ENCODE data around the gene ACAD8. TPM values are rescaled to one million over a fixed set of nuclear protein-coding genes. Genes with fewer than 3 reads are reported as not detected.

ACAD8 gene
- total RNA-seq, 1 donor from 2014 or later = 27.3 TPM

DNA sequence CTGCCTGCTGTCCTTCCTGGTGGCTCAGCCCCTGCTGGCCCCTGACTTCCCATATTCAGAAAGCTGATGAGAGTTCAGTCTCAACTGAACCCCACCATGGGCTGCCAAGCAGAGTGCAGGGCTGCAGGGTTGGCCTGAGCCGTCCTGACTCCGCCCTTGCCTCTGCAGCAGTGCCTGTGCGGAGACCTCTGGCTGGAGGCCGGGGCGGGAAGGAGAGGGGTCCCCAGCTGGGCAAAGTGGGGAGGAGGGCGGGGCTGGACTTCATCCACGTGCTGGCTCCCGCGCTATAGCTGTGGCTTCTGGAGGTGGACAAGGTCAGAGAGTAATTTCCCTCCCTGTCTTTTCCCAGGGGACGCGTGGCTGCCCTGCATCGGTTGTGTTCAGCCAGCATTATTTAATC lies 36.4 kb downstream of the ACAD8 start:
- Mint-ChIP-seq H3K4me1 (ENCODE audit: low read depth) (peaks cover 7% of the 10 kb centered on the region), H3K36me3 (ENCODE audit: low read depth) (peaks cover 8% of the 10 kb centered on the region), H3K27ac (no peak overlapping the region), H3K4me3 (ENCODE audit: low read depth) (no peak overlapping the region), H3K27me3 (ENCODE audit: low read depth) (no peaks in the 10 kb centered on the region), H3K9me3 (no peaks in the 10 kb centered on the region)
- DNase-seq (ENCODE audit: low spot score) = no peak
- intact Hi-C loops (cut with micrococcal nuclease) = no loop called here

DNA sequence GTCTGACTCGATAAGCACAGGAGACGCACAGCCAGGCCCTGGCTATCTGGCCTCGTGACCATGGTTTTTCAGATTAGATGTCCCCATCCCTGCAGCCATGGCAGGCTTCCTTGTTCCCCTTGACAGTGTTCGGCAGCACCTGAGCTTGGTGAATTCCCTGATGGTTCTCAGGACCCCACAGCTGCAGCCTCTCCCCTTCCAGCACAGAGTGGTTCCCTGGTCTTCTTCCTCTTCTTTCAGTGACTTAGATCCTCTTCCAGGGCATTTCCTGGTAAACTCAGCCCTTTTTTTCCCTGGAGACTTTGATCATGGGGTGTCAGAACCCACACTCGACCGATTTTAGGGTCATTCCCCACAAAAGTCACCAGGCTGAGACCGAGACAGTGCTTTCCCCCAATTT lies 37.3 kb downstream of the ACAD8 start:
- Mint-ChIP-seq H3K9me3 (no peaks in the 10 kb centered on the region), H3K4me1 (ENCODE audit: low read depth) (peaks cover 10% of the 10 kb centered on the region), H3K36me3 (ENCODE audit: low read depth) (peaks cover 13% of the 10 kb centered on the region), H3K4me3 (ENCODE audit: low read depth) (no peak overlapping the region), H3K27ac (no peak overlapping the region), H3K27me3 (ENCODE audit: low read depth) (no peaks in the 10 kb centered on the region)
- DNase-seq (ENCODE audit: low spot score) = no peak
- intact Hi-C loops (cut with micrococcal nuclease) = no loop called here

DNA sequence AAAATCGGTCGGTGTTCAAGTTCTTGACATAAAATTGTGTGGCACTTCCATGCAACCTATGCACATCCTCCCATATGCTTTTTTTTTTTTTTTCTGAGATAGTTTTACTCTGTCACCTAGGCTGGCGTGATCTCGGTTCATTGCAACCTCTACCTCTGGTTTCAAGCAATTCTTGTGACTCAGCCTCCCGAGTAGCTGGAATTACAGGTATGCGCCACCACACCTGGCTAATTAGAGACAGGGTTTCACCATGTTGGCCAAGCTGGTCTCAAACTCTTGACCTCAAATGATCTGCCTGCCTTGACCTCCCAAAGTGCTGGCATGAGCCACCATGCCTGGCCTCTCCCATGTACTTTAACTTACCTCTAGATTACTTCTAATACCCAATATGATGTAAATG lies 37.8 kb downstream of the ACAD8 start:
- intact Hi-C loops (cut with micrococcal nuclease) = no loop called here
- Mint-ChIP-seq H3K36me3 (ENCODE audit: low read depth) (peaks cover 17% of the 10 kb centered on the region), H3K4me1 (ENCODE audit: low read depth) (peaks cover 10% of the 10 kb centered on the region), H3K27me3 (ENCODE audit: low read depth) (no peaks in the 10 kb centered on the region), H3K4me3 (ENCODE audit: low read depth) (no peak overlapping the region), H3K9me3 (no peaks in the 10 kb centered on the region), H3K27ac (no peak overlapping the region)
- no peak for DNase-seq (ENCODE audit: low spot score)

DNA sequence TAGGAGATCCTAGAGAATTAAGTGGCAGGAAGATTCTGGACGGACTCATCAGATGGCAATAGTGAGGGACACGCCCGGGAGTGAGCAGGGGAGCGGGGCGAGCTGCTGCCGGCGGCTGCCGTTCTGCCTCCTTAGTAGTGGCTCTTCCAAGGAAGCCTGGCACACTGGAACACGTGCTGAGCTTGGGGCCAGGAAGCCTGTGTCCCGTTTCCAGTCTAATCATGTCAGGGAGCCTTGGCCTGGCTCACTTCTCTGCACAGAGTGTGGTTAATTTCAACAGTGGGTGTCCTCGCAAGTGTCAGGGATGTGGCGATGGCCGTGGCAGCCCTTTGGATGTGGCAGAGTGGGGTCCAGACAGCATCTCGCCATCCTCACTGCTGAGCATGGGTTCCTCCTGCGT lies 39.3 kb downstream of the ACAD8 start:
- H3K27ac Mint-ChIP-seq = no peak overlapping the region
- H3K4me1 Mint-ChIP-seq (ENCODE audit: low read depth) = peaks cover 10% of the 10 kb centered on the region
- intact Hi-C loops (cut with micrococcal nuclease) = no loop called here
- H3K9me3 Mint-ChIP-seq = no peaks in the 10 kb centered on the region
- H3K4me3 Mint-ChIP-seq (ENCODE audit: low read depth) = no peak overlapping the region
- peaks cover 17% of the 10 kb centered on the region for H3K36me3 Mint-ChIP-seq (ENCODE audit: low read depth)
- no peak for DNase-seq (ENCODE audit: low spot score)
- no peaks in the 10 kb centered on the region for H3K27me3 Mint-ChIP-seq (ENCODE audit: low read depth)

DNA sequence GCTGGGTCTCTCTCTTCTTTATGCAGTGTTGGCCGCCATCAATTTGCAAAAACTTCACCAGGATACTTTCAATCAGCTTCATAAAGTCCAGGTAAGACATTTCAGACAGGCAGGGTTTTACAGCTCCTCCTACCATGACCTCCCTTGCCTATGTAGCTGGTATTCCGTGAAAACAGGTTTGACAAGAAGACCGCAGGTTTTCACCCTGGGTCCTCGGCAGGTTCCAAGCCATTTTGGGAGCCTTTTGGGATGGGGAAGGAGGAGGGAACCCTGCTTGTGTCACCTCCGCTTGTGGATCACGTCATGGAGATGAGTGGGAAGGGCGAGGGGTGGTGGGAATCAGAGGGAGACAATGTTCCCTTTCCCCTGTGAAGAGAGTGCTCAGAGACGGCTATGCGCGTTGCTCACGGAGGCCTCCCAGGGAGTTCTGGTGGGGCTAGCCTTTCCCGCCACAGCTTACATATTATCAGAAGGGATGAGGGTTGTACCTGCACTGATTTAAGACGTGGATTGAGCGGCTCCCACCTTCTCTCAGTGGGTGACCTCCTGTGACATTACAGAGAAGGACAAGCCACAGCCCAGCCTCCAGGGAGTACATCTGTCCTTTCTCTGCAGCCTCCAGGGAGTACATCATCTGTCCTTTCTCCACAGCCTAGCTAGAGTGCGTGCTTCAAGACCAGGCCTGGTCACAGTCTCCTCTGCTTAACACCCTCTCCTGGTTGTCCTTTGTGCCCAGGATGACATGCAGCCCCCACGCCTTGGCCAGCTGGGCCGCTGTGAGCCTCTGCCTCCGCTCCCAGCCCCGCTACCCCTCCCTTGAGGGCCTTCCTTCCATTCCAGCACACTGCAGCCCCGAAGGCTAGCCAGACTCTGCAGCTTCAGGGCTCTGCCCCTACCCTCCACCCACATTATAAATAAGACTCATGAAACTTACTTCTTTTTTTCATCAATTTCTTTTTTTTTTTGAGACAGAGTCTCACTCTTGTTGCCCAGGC lies 40.0 kb downstream of the ACAD8 start:
- Mint-ChIP-seq H3K36me3 (ENCODE audit: low read depth) (peaks cover 20% of the 10 kb centered on the region), H3K27me3 (ENCODE audit: low read depth) (no peaks in the 10 kb centered on the region), H3K4me1 (ENCODE audit: low read depth) (peaks cover 10% of the 10 kb centered on the region), H3K4me3 (ENCODE audit: low read depth) (no peak overlapping the region), H3K9me3 (no peaks in the 10 kb centered on the region), H3K27ac (no peak overlapping the region)
- intact Hi-C loops (cut with micrococcal nuclease) = no loop called here
- no peak for DNase-seq (ENCODE audit: low spot score)

DNA sequence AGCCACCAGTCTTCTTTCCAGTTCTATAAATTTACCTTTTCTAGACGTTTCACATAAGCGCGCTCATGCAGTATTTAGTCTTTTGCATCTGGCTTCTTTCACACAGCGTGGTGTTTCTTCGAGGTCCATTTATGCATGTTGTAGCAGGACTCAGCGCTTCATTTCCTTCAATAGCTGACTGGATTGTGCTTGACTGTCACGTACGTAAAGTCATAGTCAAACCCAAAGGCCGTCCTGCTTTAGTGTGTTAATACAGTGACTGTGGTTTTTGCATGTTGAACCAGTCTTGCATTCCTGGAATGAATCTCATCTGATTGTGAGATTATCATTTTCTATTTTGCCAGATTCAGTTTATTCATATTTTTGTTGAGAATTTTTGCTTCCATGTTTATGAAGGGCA lies 41.3 kb downstream of the ACAD8 start:
- H3K27me3 Mint-ChIP-seq (ENCODE audit: low read depth) = no peaks in the 10 kb centered on the region
- H3K4me1 Mint-ChIP-seq (ENCODE audit: low read depth) = peaks cover 8% of the 10 kb centered on the region
- H3K27ac Mint-ChIP-seq = no peak overlapping the region
- no peaks in the 10 kb centered on the region for H3K9me3 Mint-ChIP-seq
- H3K36me3 Mint-ChIP-seq (ENCODE audit: low read depth) = peaks cover 27% of the 10 kb centered on the region
- no peak overlapping the region for H3K4me3 Mint-ChIP-seq (ENCODE audit: low read depth)
- DNase-seq (ENCODE audit: low spot score) = no peak
- intact Hi-C loops (cut with micrococcal nuclease) = no loop called here

DNA sequence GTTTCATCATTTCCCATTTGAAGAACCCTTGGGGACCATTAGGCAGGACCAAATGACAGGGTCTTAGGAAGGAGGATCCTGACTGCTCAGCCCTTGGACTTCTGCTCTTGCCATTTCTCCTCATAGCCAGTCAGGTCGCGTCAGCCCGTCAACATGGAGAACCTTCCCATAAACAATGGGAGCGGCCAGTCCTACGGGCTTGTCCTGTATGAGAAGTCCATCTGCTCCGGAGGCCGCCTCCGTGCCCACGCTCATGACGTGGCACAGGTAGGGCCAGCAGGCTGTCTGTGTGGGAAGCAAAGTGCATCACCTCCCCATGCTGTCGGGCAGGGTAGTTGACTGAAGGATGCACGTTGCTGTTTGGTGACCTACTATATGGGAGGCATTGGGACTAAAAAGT lies 58.9 kb downstream of the ACAD8 start:
- Mint-ChIP-seq H3K4me1 (ENCODE audit: low read depth) (no peaks in the 10 kb centered on the region), H3K9me3 (peaks cover 6% of the 10 kb centered on the region), H3K36me3 (ENCODE audit: low read depth) (peaks cover 21% of the 10 kb centered on the region), H3K27me3 (ENCODE audit: low read depth) (no peaks in the 10 kb centered on the region), H3K27ac (no peak overlapping the region), H3K4me3 (ENCODE audit: low read depth) (no peak overlapping the region)
- DNase-seq (ENCODE audit: low spot score) = no peak
- intact Hi-C loops (cut with micrococcal nuclease) = no loop called here

DNA sequence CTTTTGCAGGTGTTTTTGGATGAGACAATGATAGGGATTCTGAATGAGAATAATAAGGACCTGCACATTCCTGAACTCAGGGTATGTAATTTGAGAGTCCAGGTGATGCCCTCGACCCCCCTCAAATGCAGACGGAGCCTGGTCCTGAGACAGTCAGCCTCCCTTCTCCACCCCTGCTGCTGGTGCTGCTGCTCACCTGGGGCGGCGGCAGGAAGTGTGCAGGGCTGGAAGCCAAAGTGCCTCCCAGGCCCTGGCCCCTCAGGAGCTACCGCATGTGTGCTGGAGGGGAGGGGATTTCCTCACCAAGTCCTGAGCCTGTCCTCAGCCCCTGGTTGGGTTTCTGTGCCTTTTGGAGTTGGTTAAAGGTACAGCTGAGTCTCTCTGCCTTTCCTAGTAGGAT lies 59.4 kb downstream of the ACAD8 start:
- intact Hi-C loops (cut with micrococcal nuclease) = no loop called here
- Mint-ChIP-seq H3K27ac (no peak overlapping the region), H3K4me1 (ENCODE audit: low read depth) (no peaks in the 10 kb centered on the region), H3K4me3 (ENCODE audit: low read depth) (no peak overlapping the region), H3K27me3 (ENCODE audit: low read depth) (no peaks in the 10 kb centered on the region), H3K36me3 (ENCODE audit: low read depth) (peaks cover 21% of the 10 kb centered on the region), H3K9me3 (peaks cover 11% of the 10 kb centered on the region)
- DNase-seq (ENCODE audit: low spot score) = no peak

DNA sequence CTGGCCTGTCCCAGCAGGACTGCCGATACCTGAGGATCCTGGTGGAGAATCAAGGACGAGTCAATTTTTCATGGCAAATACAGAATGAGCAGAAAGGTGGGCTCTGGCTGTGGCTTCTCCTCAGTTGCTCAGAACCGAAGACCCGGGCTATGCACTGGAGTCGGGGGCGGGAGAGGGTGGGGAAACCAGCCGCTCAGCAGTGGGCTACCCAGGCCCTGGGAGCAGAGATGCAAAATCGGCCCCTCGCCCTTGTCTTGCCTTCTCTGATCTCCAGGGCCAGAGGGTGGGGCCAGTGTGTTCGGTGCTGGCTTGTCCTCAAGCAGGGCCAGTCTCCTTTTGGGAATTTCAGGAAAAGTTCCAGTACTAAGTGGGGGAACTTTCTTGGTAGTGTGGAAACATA lies 60.0 kb downstream of the ACAD8 start:
- Mint-ChIP-seq H3K4me1 (ENCODE audit: low read depth) (no peaks in the 10 kb centered on the region), H3K27me3 (ENCODE audit: low read depth) (no peaks in the 10 kb centered on the region), H3K27ac (no peak overlapping the region), H3K4me3 (ENCODE audit: low read depth) (no peak overlapping the region), H3K36me3 (ENCODE audit: low read depth) (peaks cover 24% of the 10 kb centered on the region), H3K9me3 (peaks cover 14% of the 10 kb centered on the region)
- DNase-seq (ENCODE audit: low spot score) = no peak
- intact Hi-C loops (cut with micrococcal nuclease) = no loop called here

DNA sequence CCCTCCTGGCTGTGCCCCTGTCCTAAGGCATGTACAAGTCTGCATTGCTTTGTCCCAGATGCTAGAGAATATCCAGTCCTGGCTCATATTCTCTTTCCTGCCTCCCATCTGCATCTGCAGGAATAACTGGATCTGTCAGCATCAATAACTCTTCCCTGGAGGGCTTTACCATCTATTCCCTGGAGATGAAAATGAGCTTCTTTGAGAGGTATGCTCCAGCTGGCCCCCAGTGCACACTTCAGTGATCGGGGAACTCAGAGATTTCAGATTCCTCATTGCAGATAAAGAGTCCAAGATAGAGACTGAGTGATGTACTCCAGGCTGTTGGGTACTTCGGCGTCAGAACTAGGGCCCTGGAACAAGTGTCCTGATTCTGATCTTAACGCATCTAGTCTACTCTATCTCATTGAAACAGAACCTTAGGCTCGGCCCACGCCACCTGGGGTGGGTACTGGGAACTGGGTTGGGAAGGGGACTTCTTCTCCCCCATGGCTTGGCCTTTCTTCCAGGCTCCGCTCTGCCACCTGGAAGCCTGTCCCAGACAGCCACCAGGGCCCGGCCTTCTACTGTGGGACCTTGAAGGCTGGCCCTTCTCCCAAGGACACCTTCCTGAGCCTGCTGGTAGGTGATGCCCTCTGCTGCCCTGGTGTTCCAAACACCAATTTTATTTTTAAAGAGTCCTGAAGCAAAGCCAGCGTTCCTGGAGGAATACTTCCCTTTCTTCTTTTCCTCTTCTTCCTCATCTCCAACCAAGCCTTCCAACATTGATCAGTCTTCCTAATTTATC lies 60.6 kb downstream of the ACAD8 start:
- Mint-ChIP-seq H3K9me3 (peaks cover 15% of the 10 kb centered on the region), H3K27ac (no peak overlapping the region), H3K27me3 (ENCODE audit: low read depth) (no peaks in the 10 kb centered on the region), H3K4me1 (ENCODE audit: low read depth) (no peaks in the 10 kb centered on the region), H3K36me3 (ENCODE audit: low read depth) (peaks cover 30% of the 10 kb centered on the region), H3K4me3 (ENCODE audit: low read depth) (no peak overlapping the region)
- DNase-seq (ENCODE audit: low spot score) = no peak
- intact Hi-C loops (cut with micrococcal nuclease) = no loop called here

Other genes with a start within 250 kb of the ACAD8 start
- 2.4 and 3.4 TPM in 2 replicates for gene JAM3, start 184.5 kb upstream of the ACAD8 start, total RNA-seq
- 98.2 and 99.9 TPM in 2 replicates for gene NCAPD3, start 29.6 kb upstream of the ACAD8 start, total RNA-seq
- 41.7 and 43.8 TPM in 2 replicates for gene VPS26B, start 28.9 kb upstream of the ACAD8 start, total RNA-seq
- gene THYN1, start 216 bp upstream of the ACAD8 start, total RNA-seq = 55.6 and 60.8 TPM in 2 replicates
- gene GLB1L3, start 22.8 kb downstream of the ACAD8 start, total RNA-seq = 14.5 and 15.4 TPM in 2 replicates
- 3.1 and 4.3 TPM in 2 replicates for gene GLB1L2, start 78.4 kb downstream of the ACAD8 start, total RNA-seq
- gene B3GAT1, start 158.7 kb downstream of the ACAD8 start, total RNA-seq = 0.05 and 0.27 TPM in 2 replicates

All from activated T-helper 2 cell treated with anti-CD3 and anti-CD28 coated beads, Interferon-gamma antibody, Interleukin-2, Interleukin-4, amounts not matched to agents 10 μg/mL and 5 μg/mL and 100 μg/mL, durations not matched to agents 14 hours and 24 hours and 36 hours (primary cell).